HG02678 (cell line): Measurements from ENCODE around the gene ITIH1.

ENCODE experiments used
- ATAC-seq: cut with Tn5 transposase; IDR thresholded peaks from one replicate; pipeline ENCODE4 v1.9.1; 2021; ENCODE audit warnings: mild to moderate bottlenecking, moderate library complexity; ENCODE audit not compliant: unreplicated experiment

The ITIH1 gene

GRCh38 chr3:52813810-52814209 lies 36.4 kb downstream of the ITIH1 start:
- no peak for ATAC-seq

GRCh38 chr3:52816199-52816598 lies 38.8 kb downstream of the ITIH1 start:
- no peak for ATAC-seq

GRCh38 chr3:52816654-52817053 lies 39.3 kb downstream of the ITIH1 start:
- ATAC-seq: no peak

GRCh38 chr3:52817221-52817620 lies 39.8 kb downstream of the ITIH1 start:
- no peak for ATAC-seq

GRCh38 chr3:52817860-52818259 lies 40.5 kb downstream of the ITIH1 start:
- ATAC-seq: no peak

- ATAC-seq: no peak
Measured at GRCh38 chr3:52819936-52820335, 42.5 kb downstream of the ITIH1 start.

GRCh38 chr3:52820736-52821135 lies 43.3 kb downstream of the ITIH1 start:
- ATAC-seq: no peak

GRCh38 chr3:52822363-52822762 lies 45.0 kb downstream of the ITIH1 start:
- ATAC-seq: no peak

- ATAC-seq: no peak
Measured at GRCh38 chr3:52824037-52824436, 46.6 kb downstream of the ITIH1 start.

GRCh38 chr3:52827441-52827840 lies 50.0 kb downstream of the ITIH1 start:
- no peak for ATAC-seq

GRCh38 chr3:52827866-52828376 lies 50.5 kb downstream of the ITIH1 start:
- ATAC-seq: no peak

- no peak for ATAC-seq
Measured at GRCh38 chr3:52829482-52829881, 52.1 kb downstream of the ITIH1 start.

GRCh38 chr3:52829906-52830463 lies 52.6 kb downstream of the ITIH1 start:
- no peak for ATAC-seq

GRCh38 chr3:52830535-52831258 lies 53.3 kb downstream of the ITIH1 start, which contains the start of gene ITIH4:
ITIH4 (minus strand) TSS chr3:52830672; CDS start chr3:52830642, 30 bp downstream.
- no peak for ATAC-seq

- no peak for ATAC-seq
Measured at GRCh38 chr3:52831500-52832301, 54.3 kb downstream of the ITIH1 start.

GRCh38 chr3:52833202-52833601 lies 55.8 kb downstream of the ITIH1 start:
- ATAC-seq: no peak

GRCh38 chr3:52834871-52835501 lies 57.6 kb downstream of the ITIH1 start, which contains the start of gene MUSTN1:
MUSTN1 (minus strand) TSS chr3:52835019; CDS start chr3:52834948, 71 bp downstream.
- no peak for ATAC-seq

- ATAC-seq: no peak
Measured at GRCh38 chr3:52835766-52836470, 58.5 kb downstream of the ITIH1 start.

- no peak for ATAC-seq
Measured at GRCh38 chr3:52836471-52836845, 59.1 kb downstream of the ITIH1 start.

- ATAC-seq: no peak
Measured at GRCh38 chr3:52836986-52837385, 59.6 kb downstream of the ITIH1 start.
